Esophagus muscularis mucosa (tissue), 4 donors: ENCODE measurements around the gene CAMSAP2. TPM values are rescaled to one million over a fixed set of nuclear protein-coding genes. Genes with fewer than 3 reads are reported as not detected.

Experiments
- DNase-seq: peaks from one replicate; pipeline ENCODE4 v3.0.0-alpha.2; 2017; ENCODE audit errors: extremely low spot score
- H3K27ac ChIP-seq, 4 donors: fragments of 200-600 bp; sonication (generic); replicated peaks in 1 of 4; 1 replicate in 3 of 4; 2 replicates in 1 of 4; pipeline ENCODE4 v1.5.1; 2016 to 2019; ENCODE audit warnings: mild to moderate bottlenecking in 1 of 4
- H3K27me3 ChIP-seq, 4 donors: fragments of 200-600 bp; sonication (generic); one replicate each; pipeline versions ENCODE4 v1.5.1 to v1.6.0; 2016 to 2019
- H3K36me3 ChIP-seq, 4 donors: fragments of 200-600 bp; sonication (generic); one replicate each; pipeline ENCODE4 v1.5.1; 2016 to 2019
- H3K4me1 ChIP-seq, 4 donors: fragments of 200-600 bp; sonication (generic); one replicate each; pipeline ENCODE4 v1.5.1; 2016 to 2019
- H3K4me3 ChIP-seq, 4 donors: fragments of 200-600 bp; sonication (generic); 1 replicate in 2 of 4; 2 replicates in 2 of 4; pipeline ENCODE4 v1.5.1; 2016 to 2019; ENCODE audit warnings: mild to moderate bottlenecking in 4 of 4, moderate library complexity in 1 of 4
- H3K9me3 ChIP-seq, 4 donors: fragments of 200-600 bp; sonication (generic); 1 replicate in 3 of 4; 2 replicates in 1 of 4; pipeline ENCODE4 v1.5.1; 2016 to 2019
- EP300 ChIP-seq: sonication (generic); formaldehyde crosslinking; IDR thresholded peaks from one replicate; pipeline ENCODE4 v1.6.1; 2017; ENCODE audit warnings: antibody characterized with exemption
- POLR2A ChIP-seq: fragments of 450-650 bp; IDR thresholded peaks from one replicate; pipeline ENCODE4 v1.6.1; 2017; ENCODE audit warnings: antibody characterized with exemption, moderate library complexity, mild to moderate bottlenecking, low read depth
- POLR2AphosphoS5 ChIP-seq, 2 donors: sonication (generic); formaldehyde crosslinking; IDR thresholded peaks; one replicate each; pipeline ENCODE4 v1.6.1; 2017; ENCODE audit warnings: antibody characterized with exemption in 2 of 2
- WGBS: methylation state at CpG from one replicate; pipeline ENCODE4 v1.1.5; 2018; 5-methylcytosine and 5-hydroxymethylcytosine counted together
- intact Hi-C: fragments of 100-400 bp; cut with DNase I; formaldehyde crosslinking; loops from one replicate; pipeline ENCODE4 v1.15.1; 2023
- total RNA-seq, 4 donors: library from RNA; depleted of rRNA; stranded (reverse); fragments of >200 nt; gene quantifications; one replicate each; pipeline versions ENCODE4 v1.1.0 to v1.2.1, GENCODE V29; 2016
- TF ChIP-seq, protein P1 (sequence below), 3 experiments: fragments of 200-600 bp in 2 of 3; fragments of 450-650 bp in 1 of 3; sonication (generic) in 2 of 3; IDR thresholded peaks; one replicate each; pipeline ENCODE4 v1.5.1; 2017 to 2019; ENCODE audit warnings: antibody characterized with exemption in 3 of 3, mild to moderate bottlenecking in 2 of 3, moderate library complexity in 1 of 3

Gene CAMSAP2
- total RNA-seq, 4 donors from 2014 or later: 34.6 to 44.0 (median 38.4) TPM

DNA sequence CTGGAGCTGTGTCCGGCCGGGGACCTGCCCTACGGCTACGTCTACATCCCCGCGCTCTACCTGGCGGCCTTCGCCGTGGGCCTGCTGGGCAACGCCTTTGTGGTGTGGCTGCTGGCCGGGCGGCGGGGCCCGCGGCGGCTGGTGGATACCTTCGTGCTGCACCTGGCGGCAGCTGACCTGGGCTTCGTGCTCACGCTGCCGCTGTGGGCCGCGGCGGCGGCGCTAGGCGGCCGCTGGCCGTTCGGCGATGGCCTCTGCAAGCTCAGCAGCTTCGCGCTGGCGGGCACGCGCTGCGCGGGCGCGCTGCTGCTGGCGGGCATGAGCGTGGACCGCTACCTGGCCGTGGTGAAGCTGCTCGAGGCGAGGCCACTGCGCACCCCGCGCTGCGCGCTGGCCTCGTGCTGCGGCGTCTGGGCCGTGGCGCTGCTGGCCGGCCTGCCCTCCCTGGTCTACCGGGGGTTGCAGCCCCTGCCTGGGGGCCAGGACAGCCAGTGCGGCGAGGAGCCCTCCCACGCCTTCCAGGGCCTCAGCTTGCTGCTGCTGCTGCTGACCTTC lies 134.5 kb downstream of the CAMSAP2 start:
- no peaks in the 10 kb centered on the region for H3K36me3 ChIP-seq
- H3K27ac ChIP-seq: no peak overlapping the region
- peaks cover 13 to 15% (median 15%) of the 10 kb centered on the region in 4 donors for H3K4me1 ChIP-seq
- H3K4me3 ChIP-seq: peak overlapping the region; percentile 36 to 53 (median 44)
- peak; percentile 78 for DNase-seq
- intact Hi-C loops: no loop called here
- peaks cover 0 to 90% (median 24%) of the 10 kb centered on the region in 4 donors for H3K27me3 ChIP-seq
- no peaks in the 10 kb centered on the region for H3K9me3 ChIP-seq
- TF ChIP-seq EP300 (no peak), POLR2A (no peak)
- no CpG with 5 or more reads among the region's 61 CpGs for WGBS

DNA sequence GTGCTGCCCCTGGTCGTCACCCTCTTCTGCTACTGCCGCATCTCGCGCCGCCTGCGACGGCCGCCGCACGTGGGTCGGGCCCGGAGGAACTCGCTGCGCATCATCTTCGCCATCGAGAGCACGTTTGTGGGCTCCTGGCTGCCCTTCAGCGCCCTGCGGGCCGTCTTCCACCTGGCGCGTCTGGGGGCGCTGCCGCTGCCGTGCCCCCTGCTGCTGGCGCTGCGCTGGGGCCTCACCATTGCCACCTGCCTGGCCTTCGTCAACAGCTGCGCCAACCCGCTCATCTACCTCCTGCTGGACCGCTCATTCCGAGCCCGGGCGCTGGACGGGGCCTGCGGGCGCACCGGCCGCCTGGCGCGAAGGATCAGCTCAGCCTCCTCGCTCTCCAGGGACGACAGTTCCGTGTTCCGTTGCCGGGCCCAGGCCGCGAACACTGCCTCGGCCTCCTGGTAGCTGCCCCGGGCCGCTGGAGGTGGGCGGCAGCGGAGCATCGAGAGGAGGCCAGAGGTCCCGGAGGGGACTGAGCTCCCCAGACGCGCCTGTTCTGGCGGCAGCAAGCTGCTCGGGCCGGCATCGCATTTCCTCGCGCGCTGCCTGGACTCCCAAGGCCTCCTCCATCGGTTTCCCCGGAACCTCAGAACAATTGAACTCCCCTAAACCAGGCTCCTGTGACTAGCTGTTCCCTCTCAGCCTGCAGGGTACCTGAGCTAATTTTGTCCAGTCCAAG lies 135.1 kb downstream of the CAMSAP2 start:
- DNase-seq: peak; percentile 64
- Histone ChIP-seq H3K27me3 (peaks cover 0 to 95% (median 24%) of the 10 kb centered on the region in 4 donors), H3K9me3 (no peaks in the 10 kb centered on the region), H3K36me3 (no peaks in the 10 kb centered on the region), H3K4me3 (peak overlapping the region; percentile 36 to 53 (median 44)), H3K27ac (no peak overlapping the region), H3K4me1 (peaks cover 13 to 15% (median 15%) of the 10 kb centered on the region in 4 donors)
- intact Hi-C loops: no loop called here
- TF ChIP-seq, protein P1, sequence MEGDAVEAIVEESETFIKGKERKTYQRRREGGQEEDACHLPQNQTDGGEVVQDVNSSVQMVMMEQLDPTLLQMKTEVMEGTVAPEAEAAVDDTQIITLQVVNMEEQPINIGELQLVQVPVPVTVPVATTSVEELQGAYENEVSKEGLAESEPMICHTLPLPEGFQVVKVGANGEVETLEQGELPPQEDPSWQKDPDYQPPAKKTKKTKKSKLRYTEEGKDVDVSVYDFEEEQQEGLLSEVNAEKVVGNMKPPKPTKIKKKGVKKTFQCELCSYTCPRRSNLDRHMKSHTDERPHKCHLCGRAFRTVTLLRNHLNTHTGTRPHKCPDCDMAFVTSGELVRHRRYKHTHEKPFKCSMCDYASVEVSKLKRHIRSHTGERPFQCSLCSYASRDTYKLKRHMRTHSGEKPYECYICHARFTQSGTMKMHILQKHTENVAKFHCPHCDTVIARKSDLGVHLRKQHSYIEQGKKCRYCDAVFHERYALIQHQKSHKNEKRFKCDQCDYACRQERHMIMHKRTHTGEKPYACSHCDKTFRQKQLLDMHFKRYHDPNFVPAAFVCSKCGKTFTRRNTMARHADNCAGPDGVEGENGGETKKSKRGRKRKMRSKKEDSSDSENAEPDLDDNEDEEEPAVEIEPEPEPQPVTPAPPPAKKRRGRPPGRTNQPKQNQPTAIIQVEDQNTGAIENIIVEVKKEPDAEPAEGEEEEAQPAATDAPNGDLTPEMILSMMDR (IDR thresholded peaks at IDR 0.05): no peak
- TF ChIP-seq POLR2A: no peak
- no peak for TF ChIP-seq POLR2AphosphoS5 (IDR thresholded peaks at IDR 0.05)
- no peak for TF ChIP-seq EP300
- 36% methylated on average over 15 of the region's 66 CpGs for WGBS

- Histone ChIP-seq H3K27ac (no peak overlapping the region), H3K27me3 (peaks cover 0 to 91% (median 24%) of the 10 kb centered on the region in 4 donors)
Observed at GRCh38 chr1:200874694-200875093, 136.0 kb downstream of the CAMSAP2 start.

GRCh38 chr1:200875416-200875815 lies 136.7 kb downstream of the CAMSAP2 start:
- intact Hi-C loops: no loop called here
- Histone ChIP-seq H3K4me3 (no peak overlapping the region), H3K27ac (no peak overlapping the region), H3K9me3 (no peaks in the 10 kb centered on the region), H3K4me1 (peaks cover 13 to 15% (median 15%) of the 10 kb centered on the region in 4 donors), H3K36me3 (no peaks in the 10 kb centered on the region), H3K27me3 (peaks cover 0 to 84% (median 24%) of the 10 kb centered on the region in 4 donors)
- 96% methylated on average over 5 of the region's 5 CpGs for WGBS
- TF ChIP-seq EP300: no peak
- TF ChIP-seq POLR2AphosphoS5 (IDR thresholded peaks at IDR 0.05): no peak
- TF ChIP-seq POLR2A: no peak
- TF ChIP-seq, protein P1 (IDR thresholded peaks at IDR 0.05): no peak
- no peak for DNase-seq

More at GRCh38 chr1:200874694-200875093, 136.0 kb downstream of the CAMSAP2 start:
- peak; percentile 77 for DNase-seq
- Histone ChIP-seq H3K36me3 (no peaks in the 10 kb centered on the region), H3K4me1 (peaks cover 13 to 15% (median 15%) of the 10 kb centered on the region in 4 donors), H3K9me3 (no peaks in the 10 kb centered on the region), H3K4me3 (no peak overlapping the region)
- 92% methylated on average over 6 of the region's 6 CpGs for WGBS
- TF ChIP-seq POLR2AphosphoS5 (IDR thresholded peaks at IDR 0.05) (no peak), POLR2A (no peak)
- TF ChIP-seq, protein P1 (IDR thresholded peaks at IDR 0.05): no peak
- intact Hi-C loops: no loop called here

DNA sequence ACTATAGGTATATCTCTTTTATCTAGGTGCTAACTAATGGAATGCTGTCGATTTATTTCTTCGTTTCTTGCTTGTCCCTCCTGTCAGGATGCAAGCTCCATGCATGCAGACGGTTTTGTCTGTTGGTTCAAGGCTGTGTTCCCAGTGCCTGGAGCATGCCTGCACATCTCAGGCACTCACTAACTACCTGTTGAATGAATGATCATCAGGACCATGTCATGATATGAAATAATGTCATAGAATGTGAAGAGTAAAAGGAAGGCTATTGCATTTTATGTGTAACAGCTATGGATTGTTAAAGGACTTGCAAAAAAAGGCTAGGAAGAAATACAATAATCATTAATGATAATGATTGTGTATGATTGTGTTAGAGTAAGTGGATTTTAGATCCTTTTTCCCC lies 138.3 kb downstream of the CAMSAP2 start:
- no peak overlapping the region for H3K4me3 ChIP-seq
- intact Hi-C loops: no loop called here
- 79% methylated on average over 3 of the region's 3 CpGs for WGBS
- no peaks in the 10 kb centered on the region for H3K9me3 ChIP-seq
- peaks cover 13 to 15% (median 15%) of the 10 kb centered on the region in 4 donors for H3K4me1 ChIP-seq
- peaks cover 0 to 68% (median 20%) of the 10 kb centered on the region in 4 donors for H3K27me3 ChIP-seq
- no peak for DNase-seq
- no peak overlapping the region for H3K27ac ChIP-seq
- H3K36me3 ChIP-seq: no peaks in the 10 kb centered on the region
- no peak for TF ChIP-seq POLR2AphosphoS5 (IDR thresholded peaks at IDR 0.05)
- TF ChIP-seq, protein P1 (IDR thresholded peaks at IDR 0.05): no peak
- no peak for TF ChIP-seq POLR2A
- no peak for TF ChIP-seq EP300
